CMK (cell line): ENCODE data around the gene RAB8B.

Experiments used
- DNase-seq: peaks from one replicate; pipeline ENCODE4 v3.0.0-alpha.2; 2010; ENCODE audit warnings: low read depth

Gene RAB8B

GRCh38 chr15:63188926-63189871 lies at the start of gene RAB8B:
RAB8B (plus strand) TSS chr15:63189606; CDS start chr15:63189625, 19 bp downstream.
- DNase-seq = peak; percentile 81

DNA sequence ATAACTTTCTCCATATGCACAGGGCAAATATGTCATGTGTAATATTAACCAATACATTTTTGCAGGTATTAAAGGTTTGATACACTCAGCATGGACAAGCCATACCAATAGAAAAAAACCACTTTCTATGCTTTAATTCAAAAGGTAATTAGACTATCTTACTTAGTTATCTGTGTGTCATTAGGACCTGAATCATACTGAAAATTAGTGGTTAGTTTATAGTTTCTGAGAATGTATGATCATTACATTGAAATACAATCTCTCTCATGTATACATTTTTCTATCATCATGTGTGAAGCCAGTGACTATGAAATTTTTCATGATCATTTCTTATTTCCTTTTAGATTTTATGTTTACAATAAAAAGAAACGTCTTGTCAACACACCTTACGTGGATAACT lies 48.5 kb upstream of the RAB8B start:
- DNase-seq = no peak

- DNase-seq = no peak
Observed at GRCh38 chr15:63145426-63145825, 44.0 kb upstream of the RAB8B start.

DNA sequence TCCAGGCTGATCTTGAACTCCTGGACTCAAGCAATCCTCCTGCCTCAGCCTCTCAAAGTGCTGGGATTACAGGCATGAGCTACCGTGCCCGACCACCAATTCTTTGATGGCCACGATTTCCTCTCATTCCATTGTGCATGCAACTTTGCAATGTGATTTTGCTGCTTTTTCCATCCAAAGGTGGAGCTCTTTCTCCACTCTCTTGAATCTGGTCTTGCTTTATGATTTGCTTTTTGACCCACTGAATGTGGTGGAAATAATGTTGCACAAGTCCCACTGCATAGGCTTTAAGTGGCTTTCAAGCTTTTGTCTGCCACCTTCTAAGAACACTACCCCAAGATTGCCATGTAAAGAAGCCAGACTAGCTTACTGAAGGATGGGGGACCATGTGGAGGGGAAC lies 42.7 kb upstream of the RAB8B start:
- no peak for DNase-seq

DNA sequence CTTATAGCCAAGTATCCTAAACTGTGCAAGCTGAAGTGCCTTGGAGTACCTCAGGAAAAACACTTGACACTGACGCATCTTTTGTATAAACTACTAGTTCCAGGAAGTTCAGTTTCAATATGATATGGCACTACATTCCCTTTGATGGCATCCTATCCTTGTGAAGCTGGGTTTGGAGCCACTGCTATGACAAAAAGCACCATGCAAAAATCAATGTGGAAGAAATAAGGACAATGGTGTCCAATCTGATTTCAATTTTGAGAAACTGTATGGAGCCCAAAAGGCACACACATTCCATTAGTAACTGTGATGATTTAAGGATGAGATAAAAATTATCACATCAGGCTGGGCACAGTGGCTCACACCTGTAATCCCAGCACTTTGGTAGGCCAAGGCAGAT lies 37.7 kb upstream of the RAB8B start:
- DNase-seq = no peak

GRCh38 chr15:63155486-63155885 lies 33.9 kb upstream of the RAB8B start:
- no peak for DNase-seq

- no peak for DNase-seq
Observed at GRCh38 chr15:63156086-63156710, 33.2 kb upstream of the RAB8B start.

- DNase-seq = no peak
Observed at GRCh38 chr15:63156755-63157117, 32.7 kb upstream of the RAB8B start.

GRCh38 chr15:63157118-63157843 lies 32.1 kb upstream of the RAB8B start, which contains the start of gene RPS27L:
RPS27L (minus strand) TSS chr15:63157477; CDS start chr15:63157405, 72 bp downstream.
- peak; percentile 69 for DNase-seq

- DNase-seq = no peak
Observed at GRCh38 chr15:63157891-63158431, 31.4 kb upstream of the RAB8B start.

- no peak for DNase-seq
Observed at GRCh38 chr15:63160638-63161037, 28.8 kb upstream of the RAB8B start.

DNA sequence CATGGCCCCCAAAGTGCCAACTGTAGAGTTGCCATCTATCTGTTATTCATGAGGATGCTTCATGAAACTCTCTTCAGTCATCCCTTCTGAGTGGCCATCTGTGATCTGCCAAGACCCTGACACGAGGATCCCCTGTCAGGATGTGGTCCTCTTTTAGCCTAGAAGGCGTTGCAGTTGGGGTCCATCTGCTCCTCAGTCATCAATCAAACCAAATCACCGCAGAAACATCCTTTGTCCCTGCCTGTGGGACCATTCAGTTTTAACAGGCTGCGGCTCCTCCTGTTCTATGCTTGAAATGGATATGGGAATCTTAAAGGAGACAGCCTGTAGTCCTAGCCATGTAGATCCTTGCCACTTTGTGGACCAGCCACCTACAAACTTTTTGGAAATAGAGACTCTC lies 26.2 kb upstream of the RAB8B start:
- DNase-seq = no peak

DNA sequence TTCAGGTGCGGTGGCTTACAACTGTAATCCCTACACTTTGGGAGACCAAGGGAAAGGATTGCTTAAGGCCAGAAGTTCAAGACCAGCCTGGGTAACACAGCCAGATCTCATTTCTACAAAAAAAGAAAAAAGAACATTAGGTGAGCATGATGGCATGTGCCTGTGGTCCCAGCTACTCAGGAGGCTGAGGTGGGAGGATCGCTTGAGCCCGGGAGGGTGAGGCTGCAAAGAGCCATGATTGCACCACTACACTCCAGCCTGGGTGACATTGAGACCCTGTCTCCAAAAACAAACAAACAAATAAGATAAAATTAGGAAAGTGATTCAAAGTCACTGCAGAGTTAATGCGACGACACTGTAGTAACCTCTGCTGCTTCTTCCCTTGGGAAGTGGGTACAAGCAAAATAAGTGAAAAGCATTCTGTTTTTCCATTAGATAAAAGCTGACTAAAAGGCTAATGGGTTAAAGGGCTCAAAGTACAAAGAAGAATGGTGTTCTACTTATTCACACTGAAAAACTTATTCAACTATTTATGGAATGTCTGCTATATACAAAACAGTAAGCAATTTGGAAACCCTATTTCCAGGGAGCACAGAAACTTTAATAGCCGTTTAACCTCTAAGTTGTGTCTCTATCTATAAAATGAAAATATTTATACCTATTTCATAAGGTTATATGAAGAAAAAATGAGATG lies 24.1 kb upstream of the RAB8B start:
- DNase-seq = no peak

GRCh38 chr15:63166219-63166618 lies 23.2 kb upstream of the RAB8B start:
- no peak for DNase-seq

GRCh38 chr15:63169788-63170187 lies 19.6 kb upstream of the RAB8B start:
- DNase-seq = no peak

DNA sequence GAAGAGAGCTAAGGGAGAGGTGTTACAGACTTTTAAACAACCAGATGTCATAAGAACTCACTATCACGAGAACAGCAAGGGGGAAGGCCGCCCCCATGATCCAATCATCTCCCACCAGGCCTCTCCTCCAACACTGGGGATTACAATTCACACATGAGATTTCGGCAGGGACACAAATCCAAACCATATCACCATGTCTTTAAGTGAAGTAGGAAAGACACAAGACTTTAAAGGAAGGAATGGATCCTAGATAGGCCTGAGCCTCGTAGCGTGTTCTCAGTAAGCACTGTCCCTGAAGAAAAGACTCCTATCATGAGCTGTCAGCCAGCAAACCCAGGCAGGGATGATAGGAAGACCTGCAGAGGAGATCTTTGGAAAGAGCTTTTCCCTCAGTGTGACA lies 17.0 kb upstream of the RAB8B start:
- no peak for DNase-seq

DNA sequence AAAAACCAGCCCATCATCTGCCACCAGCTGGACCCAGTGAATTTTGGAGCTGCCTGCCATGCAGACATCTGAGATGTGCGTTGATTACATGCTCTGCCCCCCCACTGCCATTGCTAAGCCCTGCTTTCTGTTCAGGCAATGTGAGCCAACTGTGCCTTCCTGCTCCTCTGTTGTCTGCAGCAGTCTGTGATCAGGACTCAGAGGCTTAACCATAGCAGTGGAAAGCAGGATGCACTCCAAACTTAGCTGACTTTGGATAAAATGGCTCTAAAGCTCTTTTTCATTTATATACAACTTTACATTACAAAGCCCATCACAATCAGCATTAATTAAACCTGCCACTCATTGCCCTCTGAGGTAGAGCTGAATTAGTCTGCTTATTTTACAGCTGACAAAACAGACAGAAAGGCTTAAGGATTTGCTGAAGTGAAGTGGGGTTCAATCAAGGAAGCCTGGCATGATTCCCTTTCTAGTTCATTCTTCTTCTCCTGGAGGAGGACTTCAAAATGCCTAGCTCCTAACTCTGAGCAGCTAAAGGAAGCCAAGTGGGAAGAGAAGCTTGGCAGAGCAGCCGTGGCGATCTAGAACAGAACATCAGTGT lies 16.5 kb upstream of the RAB8B start:
- no peak for DNase-seq

GRCh38 chr15:63176302-63176701 lies 13.1 kb upstream of the RAB8B start:
- no peak for DNase-seq

DNA sequence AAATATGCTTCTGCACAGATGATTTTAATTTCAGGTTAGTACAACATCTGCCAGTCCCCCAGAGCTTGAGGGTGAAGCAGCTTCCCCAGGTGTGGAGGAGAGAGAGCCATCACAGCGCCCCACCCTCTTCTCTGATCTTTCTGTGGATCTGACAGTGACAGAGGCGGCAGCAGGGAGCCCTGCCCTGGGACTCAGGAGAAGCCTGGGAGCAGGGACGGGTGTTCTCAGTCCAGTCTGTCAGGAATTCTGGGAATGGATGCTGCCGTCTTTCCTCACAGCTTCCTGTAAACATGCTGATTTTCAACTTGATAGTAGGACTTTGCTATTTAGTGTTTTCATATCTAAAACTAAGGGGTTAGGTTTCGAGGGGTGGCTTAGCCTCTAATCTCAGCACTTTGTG lies 11.4 kb upstream of the RAB8B start:
- DNase-seq = no peak

GRCh38 chr15:63180746-63181145 lies 8.7 kb upstream of the RAB8B start:
- DNase-seq = no peak

- DNase-seq = no peak
Observed at GRCh38 chr15:63181648-63182047, 7.8 kb upstream of the RAB8B start.
